ENCODE results near the gene HECW1.
A peak's percentile ranks its signal among the peaks of the same experiment; 100 is the strongest.

The HECW1 gene

GRCh38 chr7:43249823-43250145 is 137.3 kb downstream of the HECW1 start:
- Histone ChIP-seq H3K4me3 (ENCODE audit: low read depth, low read length) (no peak overlapping the region), H3K27me3 (ENCODE audit: control insufficient read depth, insufficient read depth, low read length) (no peaks in the 10 kb centered on the region), H3K4me1 (ENCODE audit: control insufficient read depth, insufficient read depth, low read length) (peaks cover 3% of the 10 kb centered on the region; the same call in 1 of the 2 replicates), H3K27ac (ENCODE audit: low read depth, low read length) (no peak overlapping the region), H3K9ac (ENCODE audit: low read depth, low read length) (no peak overlapping the region), H3K36me3 (ENCODE audit: control insufficient read depth, insufficient read depth, low read length) (no peaks in the 10 kb centered on the region), H3K9me3 (ENCODE audit: control insufficient read depth, insufficient read depth, low read length) (no peaks in the 10 kb centered on the region)

- H3K4me1 ChIP-seq (ENCODE audit: control insufficient read depth, insufficient read depth, low read length): no peaks in the 10 kb centered on the region
- no peaks in the 10 kb centered on the region for H3K27me3 ChIP-seq (ENCODE audit: control insufficient read depth, insufficient read depth, low read length)
- H3K9me3 ChIP-seq (ENCODE audit: control insufficient read depth, insufficient read depth, low read length): no peaks in the 10 kb centered on the region
- no peak overlapping the region for H3K27ac ChIP-seq (ENCODE audit: low read depth, low read length)
- no peak overlapping the region for H3K9ac ChIP-seq (ENCODE audit: low read depth, low read length)
- no peak overlapping the region for H3K4me3 ChIP-seq (ENCODE audit: low read depth, low read length)
- no peaks in the 10 kb centered on the region for H3K36me3 ChIP-seq (ENCODE audit: control insufficient read depth, insufficient read depth, low read length)
Observed at GRCh38 chr7:43260980-43261878, 148.8 kb downstream of the HECW1 start.

- no peaks in the 10 kb centered on the region for H3K9me3 ChIP-seq (ENCODE audit: control insufficient read depth, insufficient read depth, low read length)
- H3K4me3 ChIP-seq (ENCODE audit: low read depth, low read length): no peak overlapping the region
- H3K4me1 ChIP-seq (ENCODE audit: control insufficient read depth, insufficient read depth, low read length): no peaks in the 10 kb centered on the region
- H3K27ac ChIP-seq (ENCODE audit: low read depth, low read length): no peak overlapping the region
- no peak overlapping the region for H3K9ac ChIP-seq (ENCODE audit: low read depth, low read length)
- no peaks in the 10 kb centered on the region for H3K36me3 ChIP-seq (ENCODE audit: control insufficient read depth, insufficient read depth, low read length)
- no peaks in the 10 kb centered on the region for H3K27me3 ChIP-seq (ENCODE audit: control insufficient read depth, insufficient read depth, low read length)
Observed at GRCh38 chr7:43265139-43265538, 152.7 kb downstream of the HECW1 start.

GRCh38 chr7:43273939-43274719 is 161.7 kb downstream of the HECW1 start:
- Histone ChIP-seq H3K9ac (ENCODE audit: low read depth, low read length) (no peak overlapping the region), H3K4me3 (ENCODE audit: low read depth, low read length) (no peak overlapping the region), H3K36me3 (ENCODE audit: control insufficient read depth, insufficient read depth, low read length) (no peaks in the 10 kb centered on the region), H3K9me3 (ENCODE audit: control insufficient read depth, insufficient read depth, low read length) (peaks cover 13% of the 10 kb centered on the region), H3K27me3 (ENCODE audit: control insufficient read depth, insufficient read depth, low read length) (no peaks in the 10 kb centered on the region), H3K4me1 (ENCODE audit: control insufficient read depth, insufficient read depth, low read length) (peaks cover 4% of the 10 kb centered on the region; the same call in 1 of the 2 replicates), H3K27ac (ENCODE audit: low read depth, low read length) (no peak overlapping the region)

DNA sequence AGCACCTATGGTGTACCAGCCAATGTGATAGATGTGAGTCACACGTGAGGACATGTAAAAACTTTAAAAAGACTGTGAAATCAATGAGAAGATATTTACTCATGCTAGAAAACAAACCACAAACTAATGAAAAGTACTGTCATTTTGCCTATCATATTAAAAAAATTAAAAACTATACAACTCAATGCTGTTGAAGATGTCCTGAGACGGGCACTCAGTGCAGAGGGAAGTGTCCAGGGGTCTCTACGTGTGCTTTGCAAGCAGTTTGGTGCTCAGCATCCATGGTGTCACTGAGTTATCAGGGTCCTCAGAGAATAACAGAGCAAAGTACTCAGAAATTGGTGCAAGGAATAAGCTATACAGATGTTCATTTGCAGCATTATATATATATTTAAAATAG is 162.3 kb downstream of the HECW1 start:
- no peaks in the 10 kb centered on the region for H3K36me3 ChIP-seq (ENCODE audit: control insufficient read depth, insufficient read depth, low read length)
- H3K4me1 ChIP-seq (ENCODE audit: control insufficient read depth, insufficient read depth, low read length): peaks cover 4% of the 10 kb centered on the region; the same call in 1 of the 2 replicates
- H3K4me3 ChIP-seq (ENCODE audit: low read depth, low read length): no peak overlapping the region

GRCh38 chr7:43276547-43276946 is 164.1 kb downstream of the HECW1 start:
- peaks cover 9% of the 10 kb centered on the region for H3K9me3 ChIP-seq (ENCODE audit: control insufficient read depth, insufficient read depth, low read length)
- H3K4me3 ChIP-seq (ENCODE audit: low read depth, low read length): no peak overlapping the region
- H3K36me3 ChIP-seq (ENCODE audit: control insufficient read depth, insufficient read depth, low read length): no peaks in the 10 kb centered on the region
- no peak overlapping the region for H3K9ac ChIP-seq (ENCODE audit: low read depth, low read length)
- no peak overlapping the region for H3K27ac ChIP-seq (ENCODE audit: low read depth, low read length)
- no peaks in the 10 kb centered on the region for H3K27me3 ChIP-seq (ENCODE audit: control insufficient read depth, insufficient read depth, low read length)
- peaks cover 4% of the 10 kb centered on the region; the same call in 1 of the 2 replicates for H3K4me1 ChIP-seq (ENCODE audit: control insufficient read depth, insufficient read depth, low read length)

More for the DNA sequence above, 162.3 kb downstream of the HECW1 start:
- Histone ChIP-seq H3K9ac (ENCODE audit: low read depth, low read length) (no peak overlapping the region), H3K9me3 (ENCODE audit: control insufficient read depth, insufficient read depth, low read length) (peaks cover 13% of the 10 kb centered on the region), H3K27ac (ENCODE audit: low read depth, low read length) (no peak overlapping the region), H3K27me3 (ENCODE audit: control insufficient read depth, insufficient read depth, low read length) (no peaks in the 10 kb centered on the region)

- Histone ChIP-seq H3K27me3 (ENCODE audit: control insufficient read depth, insufficient read depth, low read length) (no peaks in the 10 kb centered on the region), H3K4me3 (ENCODE audit: low read depth, low read length) (no peak overlapping the region), H3K4me1 (ENCODE audit: control insufficient read depth, insufficient read depth, low read length) (peaks cover 4% of the 10 kb centered on the region; the same call in 1 of the 2 replicates), H3K36me3 (ENCODE audit: control insufficient read depth, insufficient read depth, low read length) (no peaks in the 10 kb centered on the region), H3K27ac (ENCODE audit: low read depth, low read length) (no peak overlapping the region), H3K9me3 (ENCODE audit: control insufficient read depth, insufficient read depth, low read length) (no peaks in the 10 kb centered on the region), H3K9ac (ENCODE audit: low read depth, low read length) (no peak overlapping the region)
Observed at GRCh38 chr7:43278088-43278644, 165.7 kb downstream of the HECW1 start.

DNA sequence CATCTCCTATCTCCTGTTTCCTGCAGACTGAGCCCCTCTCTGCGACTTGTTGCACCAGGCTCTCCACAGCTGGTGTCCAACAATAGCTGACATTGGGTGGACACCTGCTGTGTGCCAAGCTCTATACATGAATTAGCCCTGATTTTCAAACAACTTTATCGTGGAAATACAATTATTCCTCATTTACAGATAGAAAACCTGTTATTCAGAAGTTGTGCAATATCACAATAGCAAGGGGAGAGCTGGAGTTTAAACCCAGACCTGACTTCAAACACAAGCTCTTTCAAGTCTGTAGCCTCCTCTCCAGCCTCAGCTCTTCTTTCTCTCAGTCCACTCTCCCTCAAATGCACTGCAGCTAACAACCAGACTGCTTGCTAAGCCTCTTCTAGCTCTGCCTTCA is 168.8 kb downstream of the HECW1 start:
- H3K36me3 ChIP-seq (ENCODE audit: control insufficient read depth, insufficient read depth, low read length): no peaks in the 10 kb centered on the region
- no peak overlapping the region for H3K27ac ChIP-seq (ENCODE audit: low read depth, low read length)
- H3K9ac ChIP-seq (ENCODE audit: low read depth, low read length): no peak overlapping the region
- H3K9me3 ChIP-seq (ENCODE audit: control insufficient read depth, insufficient read depth, low read length): 0 out of 2 replicates have a peak, but pooled peaks cover 5% of the 10 kb centered on the region
- H3K4me3 ChIP-seq (ENCODE audit: low read depth, low read length): no peak overlapping the region
- H3K4me1 ChIP-seq (ENCODE audit: control insufficient read depth, insufficient read depth, low read length): no peaks in the 10 kb centered on the region
- no peaks in the 10 kb centered on the region for H3K27me3 ChIP-seq (ENCODE audit: control insufficient read depth, insufficient read depth, low read length)

GRCh38 chr7:43283706-43284105 is 171.3 kb downstream of the HECW1 start:
- Histone ChIP-seq H3K27ac (ENCODE audit: low read depth, low read length) (no peak overlapping the region), H3K4me1 (ENCODE audit: control insufficient read depth, insufficient read depth, low read length) (no peaks in the 10 kb centered on the region), H3K9ac (ENCODE audit: low read depth, low read length) (no peak overlapping the region), H3K9me3 (ENCODE audit: control insufficient read depth, insufficient read depth, low read length) (peaks cover 10% of the 10 kb centered on the region; the same call in 1 of the 2 replicates), H3K4me3 (ENCODE audit: low read depth, low read length) (no peak overlapping the region), H3K27me3 (ENCODE audit: control insufficient read depth, insufficient read depth, low read length) (no peaks in the 10 kb centered on the region), H3K36me3 (ENCODE audit: control insufficient read depth, insufficient read depth, low read length) (no peaks in the 10 kb centered on the region)

DNA sequence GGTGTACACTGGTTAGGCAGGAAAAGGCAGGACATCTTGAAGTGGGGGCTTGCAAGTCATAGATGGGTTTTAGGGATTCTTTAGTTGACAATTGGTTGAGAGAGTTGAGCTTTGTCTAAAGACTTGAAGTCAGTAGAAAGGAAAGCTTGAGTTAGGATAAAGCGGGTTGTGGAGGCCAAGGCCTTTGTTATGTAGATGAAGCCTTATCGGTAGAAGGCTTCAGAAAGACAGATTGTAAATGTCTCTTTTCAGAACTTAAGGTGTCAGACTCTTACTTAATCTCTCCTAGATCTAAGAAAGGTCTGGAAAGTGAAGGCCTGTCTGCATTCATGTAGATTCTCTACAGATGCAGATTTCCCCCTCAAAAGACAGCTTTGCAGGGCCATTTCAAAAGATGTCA is 177.4 kb downstream of the HECW1 start:
- peaks cover 39% of the 10 kb centered on the region for H3K9me3 ChIP-seq (ENCODE audit: control insufficient read depth, insufficient read depth, low read length)
- peak overlapping the region; percentile 16; the same call in 1 of the 2 replicates for H3K4me3 ChIP-seq (ENCODE audit: low read depth, low read length)
- no peaks in the 10 kb centered on the region for H3K27me3 ChIP-seq (ENCODE audit: control insufficient read depth, insufficient read depth, low read length)
- no peak overlapping the region for H3K27ac ChIP-seq (ENCODE audit: low read depth, low read length)
- H3K4me1 ChIP-seq (ENCODE audit: control insufficient read depth, insufficient read depth, low read length): peaks cover 38% of the 10 kb centered on the region
- no peak overlapping the region for H3K9ac ChIP-seq (ENCODE audit: low read depth, low read length)
- no peaks in the 10 kb centered on the region for H3K36me3 ChIP-seq (ENCODE audit: control insufficient read depth, insufficient read depth, low read length)
